NCI-H774 (cell line): Measurements from ENCODE around the gene ATP2C2.

Experiments
- DNase-seq: peaks from one replicate; lab custom pipeline; 2025; lab: John Stamatoyannopoulos, UW

ATP2C2 gene

DNA sequence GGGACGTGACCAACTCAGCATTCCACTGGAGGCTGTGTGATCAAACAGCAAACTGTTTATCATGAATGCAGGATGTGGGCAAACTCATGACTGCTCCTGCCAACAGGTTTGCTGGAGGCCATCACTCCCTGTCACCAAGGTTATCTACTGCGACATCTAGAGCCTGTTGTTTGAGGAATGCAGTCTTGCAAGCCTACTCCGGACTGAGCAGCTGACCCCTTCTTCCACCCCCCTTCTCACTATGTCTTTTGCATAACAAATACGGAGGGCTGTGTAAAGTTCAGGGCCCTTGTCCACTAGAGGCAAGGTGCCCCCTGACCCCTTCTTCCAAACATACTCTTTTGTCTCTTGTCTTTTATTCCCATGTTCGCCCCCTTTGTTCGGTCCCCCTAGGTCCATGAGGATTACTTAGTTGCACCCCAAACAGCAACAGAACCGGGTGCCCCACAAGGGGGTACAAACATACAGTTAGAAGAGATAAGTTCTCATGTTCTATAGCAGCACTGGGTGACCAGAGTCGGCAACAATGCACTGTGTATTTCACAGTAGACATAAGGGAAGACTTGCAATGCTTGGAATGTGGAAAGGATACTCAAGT lies 107.4 kb downstream of the ATP2C2 start:
- no peak for DNase-seq

- DNase-seq = no peak
Observed at GRCh38 chr16:84476401-84476800, 108.1 kb downstream of the ATP2C2 start.

GRCh38 chr16:84477661-84478060 lies 109.3 kb downstream of the ATP2C2 start:
- DNase-seq = no peak

DNA sequence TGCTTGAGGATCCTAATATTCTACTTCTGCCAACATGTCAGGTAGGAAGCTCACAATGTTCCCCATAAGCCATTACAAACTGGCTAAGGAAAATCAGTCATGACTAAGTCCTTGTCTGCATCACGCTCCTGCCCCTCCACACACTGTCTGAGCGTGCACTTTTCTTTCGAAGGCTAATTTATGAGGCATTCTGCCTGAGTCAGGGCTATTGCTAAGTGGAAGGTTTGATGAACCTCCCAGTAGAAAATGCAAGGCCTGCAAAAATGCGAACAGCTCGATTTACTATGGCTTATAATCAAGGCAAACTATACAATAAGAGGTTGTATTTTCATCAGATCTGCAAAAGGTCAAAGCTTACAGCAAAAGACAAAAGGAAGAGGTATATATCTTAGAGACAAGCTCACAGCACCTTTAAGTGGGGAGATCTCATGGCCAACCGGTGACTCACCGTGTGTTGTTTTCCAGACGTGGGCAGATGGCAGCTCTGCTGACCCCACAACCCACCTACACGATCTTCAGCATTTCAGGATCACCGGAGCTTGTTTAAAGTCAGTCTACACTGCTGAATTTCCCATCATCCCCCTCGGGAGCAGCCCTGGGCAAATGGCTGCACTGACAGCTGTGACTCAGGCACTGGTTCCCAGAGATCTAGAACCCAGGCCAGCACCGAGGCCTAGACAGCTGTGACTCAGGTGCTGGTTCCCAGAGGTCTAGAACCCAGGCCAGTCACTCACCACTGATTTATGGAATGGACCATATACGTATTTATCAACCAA lies 110.0 kb downstream of the ATP2C2 start:
- DNase-seq = no peak

DNA sequence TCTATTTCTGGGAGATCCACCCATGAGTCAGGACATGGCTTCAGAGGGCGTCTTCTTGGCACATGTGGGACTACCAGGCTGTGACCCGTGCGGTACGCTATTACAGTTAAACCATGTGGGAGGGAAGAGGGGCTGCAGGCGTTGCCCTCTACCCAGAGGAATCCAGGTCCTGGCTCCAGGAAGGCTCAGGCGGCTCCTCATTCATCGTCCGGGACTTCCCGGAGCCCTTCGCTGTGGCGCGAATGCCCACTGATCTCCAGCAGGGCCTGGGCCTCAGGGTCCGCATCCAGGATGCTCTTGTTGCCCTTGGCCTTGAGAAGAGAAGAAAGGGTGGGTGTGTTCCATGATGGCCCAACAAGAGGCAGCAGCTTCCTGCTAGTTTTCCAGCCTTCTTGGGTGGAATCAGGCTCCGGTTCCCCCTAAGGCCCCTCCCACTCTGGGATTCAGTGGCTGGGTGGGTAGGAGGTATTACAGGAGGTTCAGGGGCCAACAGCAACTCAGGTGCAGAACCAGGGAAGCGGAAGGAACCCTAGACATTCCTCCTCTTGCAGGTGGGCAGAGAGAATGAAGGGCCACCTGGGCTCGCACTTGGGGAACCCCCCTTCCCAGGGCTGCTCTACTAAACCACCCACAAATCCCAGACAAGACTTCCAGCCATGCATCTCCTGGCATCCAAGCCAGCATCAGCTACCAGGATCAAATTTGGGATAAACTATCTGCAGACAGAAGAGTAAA lies 111.5 kb downstream of the ATP2C2 start:
- no peak for DNase-seq

DNA sequence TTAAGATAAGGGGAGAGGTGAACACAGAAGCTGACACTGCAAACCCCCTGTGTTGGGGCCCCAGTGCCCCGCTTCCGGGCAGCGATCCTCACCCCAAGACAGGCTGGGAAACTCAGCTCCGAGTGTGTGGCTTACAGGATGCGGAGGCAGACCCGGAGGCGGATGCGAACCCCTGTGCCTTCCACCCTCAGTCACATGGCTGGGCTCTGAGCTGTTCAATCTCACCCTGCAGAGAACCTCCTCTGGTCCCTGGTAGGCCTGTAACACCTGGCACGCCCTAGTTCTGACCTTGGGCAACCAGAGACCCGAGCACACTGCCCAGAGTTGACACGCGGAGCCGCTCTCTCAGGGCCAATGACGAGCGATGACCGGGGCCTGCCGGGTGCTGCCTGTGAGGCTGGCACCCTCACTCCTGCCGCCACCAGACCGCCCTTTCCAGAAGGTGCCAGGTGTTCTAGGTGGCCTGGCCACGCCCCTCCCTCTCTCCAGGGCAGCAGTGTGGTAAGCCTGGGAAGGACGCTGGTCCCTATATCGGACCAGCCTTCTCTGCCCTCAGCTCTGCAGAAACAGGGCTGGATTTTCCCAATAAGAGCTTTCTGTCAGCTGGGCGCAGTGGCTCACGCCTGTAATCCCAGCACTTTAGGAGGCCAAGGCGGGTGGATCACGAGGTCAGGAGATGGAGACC lies 112.9 kb downstream of the ATP2C2 start:
- DNase-seq = no peak

DNA sequence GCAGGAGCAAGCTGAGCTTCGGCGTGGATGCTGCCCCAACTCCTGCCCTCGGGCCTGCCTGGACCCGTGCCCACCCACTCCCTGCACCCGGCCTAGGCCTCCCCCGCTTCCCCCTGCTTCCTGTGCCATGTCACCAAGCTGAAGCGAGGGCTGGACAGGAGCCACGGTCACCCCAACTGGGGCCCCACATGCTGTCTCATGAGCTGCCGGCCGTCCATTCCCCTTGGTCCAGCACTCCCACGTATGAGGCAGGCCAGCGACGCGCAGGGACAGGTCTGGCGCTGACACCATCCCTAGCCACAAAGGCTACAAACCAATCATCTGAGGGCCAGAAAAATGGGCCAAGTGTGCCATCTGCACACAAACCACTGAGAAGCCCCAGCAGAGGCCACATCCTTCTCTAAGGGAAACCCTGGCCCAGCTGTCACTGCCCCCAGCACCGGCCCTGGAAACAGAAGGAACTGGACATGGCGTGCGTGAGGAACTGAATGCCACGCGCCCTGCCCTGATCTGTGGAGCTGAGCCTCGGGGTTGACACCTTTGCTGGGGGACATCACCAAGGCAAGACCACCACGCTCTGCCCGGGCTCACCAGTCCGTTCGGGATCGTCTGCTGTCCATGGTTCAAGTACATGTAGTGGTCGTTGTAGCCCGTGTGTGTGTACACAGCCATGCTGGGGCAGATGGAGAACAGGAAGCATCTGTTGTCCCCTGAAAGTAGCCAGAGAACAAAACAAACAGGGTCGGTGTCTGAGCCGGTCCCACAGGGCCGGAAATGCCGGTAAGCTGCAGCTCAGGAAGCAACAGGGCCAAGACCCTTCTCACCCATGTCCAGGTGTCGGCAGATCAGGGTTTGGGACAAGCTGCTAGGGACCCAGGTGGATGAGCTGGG lies 113.9 kb downstream of the ATP2C2 start:
- DNase-seq = no peak

GRCh38 chr16:84482951-84483881 lies 114.9 kb downstream of the ATP2C2 start:
- no peak for DNase-seq

DNA sequence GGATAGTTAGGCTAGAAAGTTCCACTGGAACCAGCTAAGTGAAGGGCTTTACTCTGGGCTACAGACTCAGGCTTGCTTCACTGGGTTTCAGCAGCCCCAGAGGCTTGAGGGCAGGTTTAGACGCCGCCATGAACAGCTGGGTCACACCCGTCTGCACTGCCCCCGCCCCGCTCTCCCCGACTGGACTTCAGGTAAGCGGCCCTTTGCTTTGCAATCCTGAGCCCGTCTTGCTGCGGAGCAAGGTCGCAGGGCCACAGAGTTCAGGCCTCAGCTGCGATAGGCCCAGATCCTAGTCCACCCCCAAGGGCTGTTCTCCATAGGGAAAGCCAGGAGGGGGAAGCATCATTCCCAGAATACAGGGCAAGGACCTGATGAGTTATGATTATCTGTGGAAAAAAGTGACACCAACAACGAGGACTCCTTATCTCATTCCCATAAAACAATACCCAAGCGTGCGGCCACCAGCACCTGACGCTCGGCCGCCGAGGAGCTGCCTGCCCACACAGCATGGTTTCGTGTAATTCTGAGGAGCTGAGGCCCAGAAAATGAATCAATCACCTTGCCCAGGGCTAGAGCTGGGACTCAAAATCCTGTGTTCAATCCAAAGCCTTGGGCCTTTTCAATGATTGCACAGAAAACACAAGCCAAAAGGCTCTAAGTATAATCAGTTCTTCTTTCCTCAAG lies 115.7 kb downstream of the ATP2C2 start:
- DNase-seq = no peak

DNA sequence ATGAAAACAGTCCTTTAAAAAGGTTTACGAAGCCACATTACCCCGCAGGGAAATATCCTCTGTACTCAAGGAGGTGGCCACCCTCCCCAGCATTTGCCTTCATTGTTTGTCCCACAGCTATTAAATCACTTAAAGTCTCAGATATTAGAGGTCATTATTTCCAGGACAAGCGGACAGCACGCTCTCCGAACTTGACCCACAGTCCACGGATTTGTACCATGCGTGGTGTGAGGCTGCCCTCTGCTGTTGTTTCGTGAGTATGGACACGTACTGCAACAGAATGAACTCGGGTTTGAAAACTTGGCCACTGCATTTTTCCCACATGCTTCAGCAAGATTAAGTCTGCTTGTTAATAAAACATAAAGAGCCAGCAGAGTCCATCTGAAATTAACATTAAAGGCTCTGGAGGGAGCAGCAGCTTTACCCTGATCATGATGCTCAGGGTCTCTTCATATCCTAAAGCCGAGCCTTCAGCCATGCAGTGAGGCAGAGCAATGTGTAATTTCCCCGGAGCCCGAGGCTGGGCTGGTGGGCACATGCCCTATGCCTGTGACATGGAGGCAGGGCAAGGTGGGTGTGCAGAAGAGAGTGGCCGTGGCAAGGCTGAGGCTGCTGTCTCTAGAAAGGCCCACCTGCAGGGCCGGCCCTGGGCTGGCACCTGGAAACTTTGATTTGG lies 116.4 kb downstream of the ATP2C2 start:
- no peak for DNase-seq

GRCh38 chr16:84485255-84486010 lies 117.1 kb downstream of the ATP2C2 start:
- DNase-seq = no peak

- DNase-seq = no peak
Observed at GRCh38 chr16:84486126-84486525, 117.8 kb downstream of the ATP2C2 start.

GRCh38 chr16:84486551-84487235 lies 118.4 kb downstream of the ATP2C2 start:
- no peak for DNase-seq

GRCh38 chr16:84487358-84487757 lies 119.0 kb downstream of the ATP2C2 start:
- DNase-seq = no peak

DNA sequence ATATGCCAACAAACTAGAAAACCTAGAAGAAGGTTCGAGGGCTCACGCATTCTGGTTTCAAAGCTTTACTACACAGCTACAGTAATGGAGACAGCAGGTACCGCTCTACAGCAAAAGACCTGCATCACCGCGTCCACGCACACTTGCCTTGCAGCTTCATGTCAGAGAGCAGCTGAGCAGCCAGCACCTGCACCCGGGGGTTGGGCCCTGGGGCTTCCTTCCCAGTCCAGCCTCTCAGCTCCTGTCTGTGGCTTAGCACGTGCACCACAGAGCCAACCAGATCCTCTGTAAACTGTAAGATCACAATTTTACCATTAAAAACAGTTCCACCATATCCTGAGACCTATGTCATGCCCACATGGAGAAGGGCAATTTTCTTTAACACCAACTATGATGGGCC lies 120.8 kb downstream of the ATP2C2 start:
- no peak for DNase-seq

DNA sequence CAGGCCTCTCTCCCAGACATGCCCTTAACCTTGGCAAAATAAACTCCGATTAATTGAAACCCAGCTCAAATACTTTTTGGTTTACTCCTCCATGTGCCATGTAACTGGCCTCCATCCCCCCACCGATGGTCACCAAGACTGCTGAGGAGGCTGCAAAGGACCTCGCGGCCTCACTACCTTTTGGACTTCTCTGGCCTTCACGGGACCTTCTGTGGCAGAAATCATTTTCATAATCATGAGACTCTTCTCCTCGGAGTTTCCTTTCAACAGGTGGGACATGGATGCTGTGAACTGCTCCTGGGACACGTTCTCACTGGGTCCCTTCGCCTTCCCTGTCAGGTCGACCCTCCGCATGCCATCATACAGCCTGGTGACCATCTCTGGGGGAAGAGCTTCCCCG lies 127.2 kb downstream of the ATP2C2 start:
- DNase-seq = no peak

DNA sequence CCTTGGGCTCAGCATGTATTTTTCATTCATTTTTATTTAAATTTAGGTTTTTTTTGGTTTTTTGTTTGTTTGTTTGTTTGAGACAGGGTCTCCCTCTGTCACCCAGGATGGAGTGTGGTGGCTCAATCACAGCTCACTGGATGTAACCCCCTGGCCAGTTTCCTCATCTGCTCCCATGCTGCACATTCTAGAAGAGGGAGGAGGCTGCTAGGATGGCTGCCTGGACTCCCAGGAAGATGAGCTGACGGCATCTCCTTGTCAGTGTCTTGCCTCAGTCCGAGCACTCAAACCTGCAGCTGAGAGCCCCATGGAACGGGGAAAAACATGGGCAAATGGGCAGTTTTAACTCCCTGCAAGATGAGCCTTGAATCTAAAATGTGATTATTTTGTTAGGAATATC lies 128.7 kb downstream of the ATP2C2 start:
- DNase-seq = no peak
